ENCODE measurements around the gene CABP7. TPM values are rescaled to one million over a fixed set of nuclear protein-coding genes. Genes with fewer than 3 reads are reported as not detected.

The CABP7 gene
- total and polyA plus RNA-seq, 2 donors (not counting 3 experiments of a cell fraction or from before 2014, with no cell fraction given) = not detected

- no peak overlapping the region for H3K27ac ChIP-seq (ENCODE audit: insufficient read depth, low read depth, low read length)
- no peak overlapping the region for H3K4me3 ChIP-seq (replicated peaks in 1 of 3; ENCODE audit: insufficient read depth in 1 of 3, low read depth in 1 of 3, low read length in 3 of 3)
- H3K9me1 ChIP-seq (replicated peaks; ENCODE audit: control insufficient read depth, extremely low read depth, insufficient read depth, low read length) = no peaks in the 10 kb centered on the region
- no peaks in the 10 kb centered on the region for H3K36me3 ChIP-seq (ENCODE audit: control insufficient read depth in 2 of 2, extremely low read depth in 1 of 2, insufficient read depth in 2 of 2, low read length in 2 of 2)
- TF ChIP-seq POLR2AphosphoS5 (IDR thresholded peaks at IDR 0.05; ENCODE audit: insufficient read depth, low read depth, low read length) = no peak
- TF ChIP-seq MYC (IDR thresholded peaks at IDR 0.05; ENCODE audit: low read depth, low read length) = no peak
- no peak for TF ChIP-seq POLR2A (IDR thresholded peaks at IDR 0.05; ENCODE audit: low read depth, low read length)
- no peak for TF ChIP-seq GATA2 (IDR thresholded peaks at IDR 0.05; ENCODE audit: insufficient read depth, insufficient read length, low read depth, low read length)
- no peak for TF ChIP-seq CTCF (IDR thresholded peaks at IDR 0.05; ENCODE audit: extremely low read depth in 1 of 2, insufficient read depth in 1 of 2, low read depth in 1 of 2, low read length in 2 of 2)
- TF ChIP-seq FOS (IDR thresholded peaks at IDR 0.05; ENCODE audit: borderline replicate concordance, insufficient read depth, low read length) = no peak
- no peak for TF ChIP-seq JUN (IDR thresholded peaks at IDR 0.05; ENCODE audit: borderline replicate concordance, insufficient read depth, insufficient read length, low read depth)
- TF ChIP-seq EZH2 (IDR thresholded peaks at IDR 0.05; ENCODE audit: borderline replicate concordance, low read depth, low read length, severe bottlenecking) = no peak
- TF ChIP-seq MAX (IDR thresholded peaks at IDR 0.05; ENCODE audit: insufficient read depth, insufficient read length) = no peak
- H3K9ac ChIP-seq (replicated peaks; ENCODE audit: extremely low read depth, insufficient read depth, low read length) = no peak overlapping the region
- CTCF ChIA-PET = interaction anchor here (1.6 kb wide), 1 partner anchor 18 kb away, joined by 4 read pairs; no protein-coding TSS in a partner anchor
- intact Hi-C loops (cut with micrococcal nuclease) (no loop called here), dilution Hi-C loops (cut with MboI; ENCODE audit: extremely low pct_ligation_motif_present, low sequenced_read_pairs) (no loop called here)
- POLR2A ChIA-PET = no interaction called here
- H3K4me2 ChIP-seq (ENCODE audit: insufficient read depth, low read length) = no peak overlapping the region
- no peak for FAIRE-seq
- H3K27me3 ChIP-seq (ENCODE audit: control insufficient read depth in 2 of 2, insufficient read depth in 2 of 2, low read length in 2 of 2) = peaks cover 13 to 14% of the 10 kb centered on the region in 2 experiments
- H4K20me1 ChIP-seq (replicated peaks; ENCODE audit: control insufficient read depth, extremely low read depth, insufficient read depth, low read length) = no peaks in the 10 kb centered on the region
- H2AFZ ChIP-seq (ENCODE audit: low read depth, low read length) = no peak overlapping the region
- H3K9me3 ChIP-seq (replicated peaks; ENCODE audit: control insufficient read depth, insufficient read depth, low read length) = no peaks in the 10 kb centered on the region
- DNase-seq (ENCODE audit: low read depth, low spot score) = no peak
- no TSS peak for BruUV-seq (replicated peaks)
- no peaks in the 10 kb centered on the region for H3K79me2 ChIP-seq (ENCODE audit: control insufficient read depth, insufficient read depth, low read length)
- no peaks in the 10 kb centered on the region for H3K4me1 ChIP-seq (ENCODE audit: control insufficient read depth, extremely low read depth, insufficient read depth, low read length)
Observed at GRCh38 chr22:29707471-29707870, 12.3 kb upstream of the CABP7 start.

Data from endothelial cell of umbilical vein (primary cell).